Measurements from ENCODE around the gene CDH23. TPM values are rescaled to one million over a fixed set of nuclear protein-coding genes. Genes with fewer than 3 reads are reported as not detected.

The CDH23 gene
- total and polyA plus RNA-seq, 2 of the 8 experiments (the other 6 are each of a cell fraction or from before 2014, with no cell fraction given): 1.9 to 4.9 TPM

GRCh38 chr10:71427246-71427645 is 30.5 kb downstream of the CDH23 start:
- Histone ChIP-seq H2AFZ (ENCODE audit: low read length) (no peak overlapping the region), H3K23ac (ENCODE audit: insufficient read length) (no peak overlapping the region), H2AK5ac (ENCODE audit: low read depth, low read length) (no peak overlapping the region), H4K91ac (replicated peaks; ENCODE audit: insufficient read length, low read length) (no peak overlapping the region), H2BK120ac (replicated peaks; ENCODE audit: low read depth, low read length) (no peak overlapping the region), H3K36me3 (ENCODE audit: control insufficient read depth in 2 of 4, insufficient read depth in 4 of 4, low read length in 3 of 4) (no peaks in the 10 kb centered on the region), H2BK15ac (ENCODE audit: low read length) (no peak overlapping the region), H3K4me1 (replicated peaks in 1 of 4; ENCODE audit: control insufficient read depth in 3 of 4, insufficient read depth in 4 of 4, low read length in 3 of 4) (peaks cover 0 to 5% (median 2%) of the 10 kb centered on the region in 4 experiments; a peak in 4 of 7 replicates), H3K9me3 (ENCODE audit: insufficient read depth in 2 of 2, low read depth in 1 of 2, low read length in 1 of 2) (no peaks in the 10 kb centered on the region), H3K56ac (replicated peaks; ENCODE audit: insufficient read length, low read depth, low read length) (no peak overlapping the region), H2BK12ac (ENCODE audit: low read depth, low read length) (no peak overlapping the region), H3K79me2 (ENCODE audit: control insufficient read depth in 1 of 2, insufficient read depth in 2 of 2, low read length in 2 of 2) (no peaks in the 10 kb centered on the region), H3K18ac (ENCODE audit: extremely low read depth, low read length) (no peak overlapping the region), H2BK20ac (ENCODE audit: low read length) (no peak overlapping the region), H3K23me2 (ENCODE audit: low read depth, low read length) (peaks cover 3% of the 10 kb centered on the region; the same call in 1 of the 2 replicates), H3K4ac (replicated peaks; ENCODE audit: insufficient read length, low read depth, low read length) (no peak overlapping the region), H4K8ac (ENCODE audit: extremely low read depth, insufficient read depth, low read length) (no peak overlapping the region), H3K4me2 (ENCODE audit: insufficient read depth in 1 of 2, low read depth in 2 of 2, low read length in 2 of 2) (no peak overlapping the region), H3K14ac (ENCODE audit: insufficient read length) (no peak overlapping the region), H4K5ac (ENCODE audit: insufficient read length, low read depth, low read length) (no peak overlapping the region), H3K9ac (replicated peaks in 1 of 4; ENCODE audit: extremely low read depth in 1 of 4, low read depth in 3 of 4, low read length in 3 of 4) (no peak overlapping the region), H3K27me3 (replicated peaks in 1 of 4; ENCODE audit: control insufficient read depth in 3 of 4, extremely low read depth in 1 of 4, insufficient read depth in 3 of 4, low read length in 3 of 4) (peaks cover 0 to 4% (median under 1%) of the 10 kb centered on the region in 4 experiments; a peak in 2 of 7 replicates), H3K79me1 (ENCODE audit: low read depth, low read length) (no peaks in the 10 kb centered on the region), H3K27ac (ENCODE audit: low read depth, low read length) (no peak overlapping the region), H3K4me3 (ENCODE audit: extremely low read depth in 1 of 4, insufficient read depth in 2 of 4, low read depth in 3 of 4, low read length in 4 of 4) (no peak overlapping the region), H2BK5ac (ENCODE audit: low read depth, low read length) (no peak overlapping the region), H4K20me1 (replicated peaks in 1 of 2; ENCODE audit: control insufficient read depth in 1 of 2, insufficient read depth in 2 of 2, low read length in 2 of 2) (peaks cover 0 to 3% of the 10 kb centered on the region in 2 experiments)
- ChIA-PET POLR2A (ENCODE audit: partially characterized antibody) (no interaction called here), CTCF (ENCODE audit: partially characterized antibody) (interaction anchor here (0.9 to 7.2 kb wide), 6 partner anchors 8 to 108 kb away, joined by 3 to 70 read pairs (median 4); partner anchors contain the start of genes CDH23 and SLC29A3)
- TF ChIP-seq USF2 (IDR thresholded peaks at IDR 0.05; ENCODE audit: low read length): no peak
- WGBS, 2 experiments (ENCODE audit: extremely low coverage in 1 of 2, insufficient coverage in 1 of 2, insufficient read length in 1 of 2, insufficient replicate concordance in 2 of 2, low coverage in 1 of 2, low lambda C conversion rate in 2 of 2, missing lambda C conversion rate in 1 of 2): 86% methylated on average over 5 of the region's 5 CpGs; no CpG with 5 or more reads in 1 of the 2 experiments
- no peak for FAIRE-seq
- no peak for DNase-seq (ENCODE audit: low read depth in 1 of 2, low spot score in 2 of 2)
